Activated T-helper 2 cell treated with anti-CD3 and anti-CD28 coated beads, Interferon-gamma antibody, Interleukin-2, Interleukin-4, amounts not matched to agents 10 μg/mL and 5 μg/mL and 100 μg/mL, durations not matched to agents 14 hours and 24 hours and 36 hours (primary cell): Measurements from ENCODE around the gene PDZD2. TPM values are rescaled to one million over a fixed set of nuclear protein-coding genes. Genes with fewer than 3 reads are reported as not detected.
A peak's percentile ranks its signal among the peaks of the same experiment; 100 is the strongest.

Source experiments
- DNase-seq: peaks from one replicate; pipeline ENCODE4 v3.0.0; 2021; ENCODE audit warnings: low spot score
- H3K27ac Mint-ChIP-seq: one replicate; pipeline ENCODE4 v1.8.0; 2021; ENCODE audit warnings: mixed read lengths
- H3K27me3 Mint-ChIP-seq: one replicate; pipeline ENCODE4 v1.8.0; 2021; ENCODE audit warnings: low read depth, mixed read lengths
- H3K36me3 Mint-ChIP-seq: one replicate; pipeline ENCODE4 v1.8.0; 2021; ENCODE audit warnings: low read depth, mixed read lengths
- H3K4me1 Mint-ChIP-seq: one replicate; pipeline ENCODE4 v1.8.0; 2021; ENCODE audit warnings: low read depth, mixed read lengths
- H3K4me3 Mint-ChIP-seq: one replicate; pipeline ENCODE4 v1.8.0; 2021; ENCODE audit warnings: low read depth, mild to moderate bottlenecking, moderate library complexity, mixed read lengths
- H3K9me3 Mint-ChIP-seq: one replicate; pipeline ENCODE4 v1.8.0; 2021; ENCODE audit warnings: mixed read lengths
- intact Hi-C: fragments of 100-400 bp; cut with micrococcal nuclease; formaldehyde crosslinking; loops from one replicate; pipeline ENCODE4 v1.15.1; 2023
- total RNA-seq: library from RNA; stranded (reverse); gene quantifications from 2 replicates; pipeline ENCODE4 v1.2.3, GENCODE V29; 2022

PDZD2 gene
- total RNA-seq, 1 donor from 2014 or later = 0.25 TPM

DNA sequence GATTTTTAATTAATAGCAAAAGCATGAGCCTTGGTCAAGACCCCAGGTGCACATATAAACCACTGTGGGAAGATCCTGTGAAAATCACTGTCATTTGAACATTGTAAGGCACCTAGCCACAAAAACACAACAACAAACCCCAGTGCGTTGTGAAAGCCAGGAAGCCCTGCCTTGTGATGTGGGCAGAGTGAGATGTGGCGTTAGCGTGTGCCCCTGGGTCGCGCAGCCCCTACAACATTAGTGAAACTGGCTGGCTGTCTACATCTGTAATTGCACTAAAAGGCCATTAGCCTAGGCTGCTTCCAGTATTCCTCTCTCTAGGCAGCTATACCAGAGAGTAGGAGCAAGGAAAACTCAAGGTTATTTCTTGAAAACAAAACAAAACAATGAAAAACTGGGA, 21.1 kb upstream of the PDZD2 start:
- intact Hi-C loops = no loop called here
- DNase-seq = no peak
- Mint-ChIP-seq H3K27ac (no peak overlapping the region), H3K9me3 (no peaks in the 10 kb centered on the region), H3K4me1 (no peaks in the 10 kb centered on the region), H3K27me3 (peaks cover 15% of the 10 kb centered on the region), H3K36me3 (no peaks in the 10 kb centered on the region), H3K4me3 (no peak overlapping the region)

DNA sequence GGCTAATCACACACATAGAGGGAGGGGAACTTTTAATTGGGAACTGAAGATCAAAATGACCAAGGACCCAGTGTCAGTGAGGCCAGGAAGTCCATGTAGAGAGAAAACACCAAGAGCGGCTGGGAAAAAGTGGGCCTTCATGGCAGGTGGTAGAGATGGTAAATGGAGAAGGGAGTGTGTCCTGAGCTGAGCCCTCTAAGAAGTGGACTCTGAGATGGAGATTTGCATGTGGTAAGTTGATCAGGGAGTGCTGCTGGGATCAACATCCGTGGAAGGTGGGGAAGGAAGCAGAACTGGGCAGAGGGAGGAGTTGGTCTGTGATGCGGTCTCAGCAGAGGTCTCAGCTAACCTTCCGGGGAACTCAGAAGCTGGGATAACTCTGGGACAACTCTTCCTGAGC, 18.9 kb upstream of the PDZD2 start:
- no peaks in the 10 kb centered on the region for H3K9me3 Mint-ChIP-seq
- no peak overlapping the region for H3K4me3 Mint-ChIP-seq
- no peak overlapping the region for H3K27ac Mint-ChIP-seq
- no peaks in the 10 kb centered on the region for H3K36me3 Mint-ChIP-seq
- no peak for DNase-seq
- H3K27me3 Mint-ChIP-seq = peaks cover 15% of the 10 kb centered on the region
- H3K4me1 Mint-ChIP-seq = no peaks in the 10 kb centered on the region
- intact Hi-C loops = no loop called here

DNA sequence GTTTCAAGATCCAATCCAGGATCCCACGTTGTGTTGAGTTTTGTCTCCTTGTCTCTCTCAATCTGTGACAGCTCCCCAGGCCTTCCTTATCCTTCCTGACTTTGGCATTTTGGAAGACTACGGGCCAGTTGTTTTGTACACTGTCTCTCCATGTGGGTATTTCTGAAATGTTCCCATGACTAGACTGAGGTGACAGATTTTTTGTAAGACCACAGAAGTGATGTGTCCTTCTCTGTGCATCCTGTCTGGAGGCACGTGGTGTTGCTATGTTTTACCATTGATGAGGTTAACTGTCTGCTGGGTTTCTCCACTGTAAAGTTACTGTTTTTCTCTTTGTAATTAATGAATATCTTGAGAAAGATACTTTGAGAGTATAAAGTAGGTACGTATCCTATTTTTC, 15.7 kb upstream of the PDZD2 start:
- peaks cover 5% of the 10 kb centered on the region for H3K27me3 Mint-ChIP-seq
- H3K36me3 Mint-ChIP-seq = no peaks in the 10 kb centered on the region
- H3K4me1 Mint-ChIP-seq = no peaks in the 10 kb centered on the region
- DNase-seq = no peak
- H3K27ac Mint-ChIP-seq = no peak overlapping the region
- intact Hi-C loops = no loop called here
- H3K9me3 Mint-ChIP-seq = no peaks in the 10 kb centered on the region
- no peak overlapping the region for H3K4me3 Mint-ChIP-seq

DNA sequence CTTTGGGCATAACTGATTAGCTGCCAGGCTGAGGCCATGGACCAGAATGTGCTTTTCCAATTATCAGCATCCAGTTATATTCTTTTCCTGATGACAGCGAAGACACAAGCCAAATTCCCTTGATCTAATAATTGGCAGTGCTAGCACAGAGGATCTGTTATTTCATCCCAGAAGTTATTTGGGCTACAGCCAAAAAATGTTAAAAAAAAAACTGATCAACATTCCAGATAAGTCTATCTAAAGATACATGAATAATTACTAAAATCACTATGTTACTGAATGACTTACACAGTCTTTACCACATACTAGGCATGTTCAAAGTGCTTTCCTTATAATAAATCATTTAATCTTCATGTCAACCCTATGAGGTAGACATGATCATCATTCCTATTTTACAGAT, 13.5 kb upstream of the PDZD2 start:
- Mint-ChIP-seq H3K36me3 (no peaks in the 10 kb centered on the region), H3K27ac (no peak overlapping the region), H3K4me1 (no peaks in the 10 kb centered on the region), H3K27me3 (no peaks in the 10 kb centered on the region), H3K4me3 (no peak overlapping the region), H3K9me3 (no peaks in the 10 kb centered on the region)
- DNase-seq = no peak
- intact Hi-C loops = no loop called here

DNA sequence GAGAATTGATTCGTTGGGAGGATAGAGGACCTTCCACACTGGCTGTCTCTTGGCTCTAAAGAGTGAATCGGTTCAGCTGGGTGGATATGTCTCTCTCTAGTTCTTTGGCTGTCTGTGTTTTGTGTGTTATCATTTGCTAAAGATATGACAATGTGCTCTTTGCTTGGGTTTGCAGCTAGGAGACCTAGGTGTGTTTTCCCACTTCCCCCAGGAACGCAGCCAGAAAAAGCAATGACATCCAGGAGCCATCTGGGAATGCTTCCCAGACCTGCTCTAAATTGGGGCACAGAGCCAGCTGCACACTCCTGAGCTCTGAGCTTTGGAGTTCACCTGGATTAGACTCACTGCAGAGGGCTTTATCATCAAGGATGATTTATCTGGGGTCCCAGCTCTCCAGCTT, 12.8 kb upstream of the PDZD2 start:
- Mint-ChIP-seq H3K27me3 (peaks cover 2% of the 10 kb centered on the region), H3K9me3 (no peaks in the 10 kb centered on the region), H3K36me3 (no peaks in the 10 kb centered on the region), H3K4me3 (no peak overlapping the region), H3K4me1 (no peaks in the 10 kb centered on the region), H3K27ac (no peak overlapping the region)
- DNase-seq = no peak
- intact Hi-C loops = no loop called here

DNA sequence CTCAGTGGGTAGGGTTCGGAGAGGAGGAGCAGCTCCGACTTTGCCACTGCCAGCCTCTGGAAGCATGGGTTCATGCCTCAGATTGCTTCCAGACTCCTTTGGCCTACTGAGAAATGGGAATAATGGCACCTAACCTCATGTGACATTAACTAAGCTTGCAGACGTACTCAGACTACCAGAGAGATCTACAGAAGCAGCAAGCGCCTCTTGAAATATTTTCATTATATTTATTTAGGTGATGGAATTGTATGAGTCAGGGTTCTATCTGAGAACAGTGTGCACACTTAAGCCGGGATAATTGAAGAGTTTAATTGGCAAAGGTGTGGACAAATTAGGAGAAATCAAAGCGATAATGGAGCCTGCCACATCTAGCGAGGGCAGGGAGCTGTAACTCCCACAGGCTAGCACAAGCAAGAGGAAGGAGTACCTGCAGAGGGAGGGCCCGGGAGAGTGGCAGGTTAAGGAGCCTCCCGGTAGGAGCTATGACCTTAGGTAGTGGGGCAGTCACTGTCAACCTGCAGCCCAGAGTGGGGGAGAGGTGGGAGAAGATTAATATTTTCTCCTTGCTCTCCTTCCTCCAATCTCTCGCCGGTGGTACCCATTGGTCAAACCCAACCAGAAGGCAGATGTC, 12.2 kb upstream of the PDZD2 start:
- H3K4me3 Mint-ChIP-seq = no peak overlapping the region
- H3K36me3 Mint-ChIP-seq = no peaks in the 10 kb centered on the region
- H3K27me3 Mint-ChIP-seq = peaks cover 2% of the 10 kb centered on the region
- H3K4me1 Mint-ChIP-seq = no peaks in the 10 kb centered on the region
- H3K9me3 Mint-ChIP-seq = no peaks in the 10 kb centered on the region
- H3K27ac Mint-ChIP-seq = no peak overlapping the region
- DNase-seq = no peak
- intact Hi-C loops = no loop called here

DNA sequence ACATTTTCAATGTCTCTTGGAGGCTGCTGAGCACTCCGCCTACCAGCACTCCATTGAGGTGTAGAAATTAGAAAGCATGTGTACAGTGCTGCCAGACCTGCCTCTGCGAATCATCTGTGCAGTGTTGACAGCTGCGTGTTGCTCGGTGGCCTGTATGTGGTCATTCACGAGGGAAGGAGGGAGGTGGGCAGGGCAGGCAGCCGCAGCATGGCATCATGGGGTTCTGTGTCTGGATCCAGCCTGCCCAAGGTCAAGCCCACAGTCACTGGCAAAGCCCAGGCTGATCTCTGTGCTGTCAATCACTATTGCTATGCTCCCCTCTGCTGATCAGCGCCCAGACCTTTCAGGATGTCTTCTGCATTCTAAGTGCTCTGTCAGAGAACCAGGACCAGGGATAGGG, 8.0 kb upstream of the PDZD2 start:
- intact Hi-C loops = no loop called here
- H3K27ac Mint-ChIP-seq = no peak overlapping the region
- no peaks in the 10 kb centered on the region for H3K4me1 Mint-ChIP-seq
- H3K36me3 Mint-ChIP-seq = no peaks in the 10 kb centered on the region
- DNase-seq = no peak
- H3K4me3 Mint-ChIP-seq = no peak overlapping the region
- H3K9me3 Mint-ChIP-seq = no peaks in the 10 kb centered on the region
- H3K27me3 Mint-ChIP-seq = peaks cover 11% of the 10 kb centered on the region

DNA sequence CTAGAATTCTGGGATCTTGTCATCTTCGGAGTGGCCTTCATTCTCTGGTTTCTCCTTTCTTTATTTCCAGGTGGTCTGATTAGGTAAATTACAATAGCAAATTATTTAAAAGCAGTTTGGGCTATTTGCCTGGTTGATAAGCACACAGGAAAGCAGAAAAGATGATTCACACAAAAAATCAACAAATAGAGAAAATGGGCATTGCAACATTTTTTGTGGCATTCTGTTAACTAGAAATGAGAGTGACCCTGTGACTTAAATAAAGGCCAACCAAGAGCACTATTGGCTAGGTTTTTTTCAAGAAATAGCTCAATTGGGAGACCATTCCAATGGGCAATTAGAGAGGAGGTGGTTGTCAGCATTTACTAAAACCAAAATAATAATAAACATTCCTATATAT, 6.5 kb upstream of the PDZD2 start:
- H3K4me3 Mint-ChIP-seq = no peak overlapping the region
- intact Hi-C loops = no loop called here
- H3K36me3 Mint-ChIP-seq = no peaks in the 10 kb centered on the region
- no peak for DNase-seq
- no peaks in the 10 kb centered on the region for H3K9me3 Mint-ChIP-seq
- H3K27me3 Mint-ChIP-seq = peaks cover 24% of the 10 kb centered on the region
- no peaks in the 10 kb centered on the region for H3K4me1 Mint-ChIP-seq
- no peak overlapping the region for H3K27ac Mint-ChIP-seq

DNA sequence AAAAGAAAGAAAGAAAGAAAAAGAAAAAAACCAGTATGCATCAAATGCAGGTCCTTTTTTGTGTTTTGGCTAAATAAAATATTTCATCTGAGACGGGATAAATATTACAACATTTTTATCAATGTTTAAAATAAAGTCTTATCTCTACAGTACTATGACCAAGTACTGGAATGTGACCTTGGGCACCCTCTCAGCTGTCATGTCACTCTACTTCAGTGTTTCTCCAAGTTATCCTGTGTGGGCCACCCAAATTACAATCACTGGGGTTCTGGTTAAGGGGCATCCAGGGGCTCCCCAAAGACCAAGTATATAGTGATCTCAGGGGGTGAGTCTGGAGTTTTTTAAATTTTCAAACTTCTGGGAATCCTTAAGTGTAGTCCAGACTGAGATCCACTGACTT, 3.5 kb upstream of the PDZD2 start:
- H3K27ac Mint-ChIP-seq = no peak overlapping the region
- no peak overlapping the region for H3K4me3 Mint-ChIP-seq
- no peaks in the 10 kb centered on the region for H3K36me3 Mint-ChIP-seq
- no peaks in the 10 kb centered on the region for H3K9me3 Mint-ChIP-seq
- no peak for DNase-seq
- peaks cover 29% of the 10 kb centered on the region for H3K27me3 Mint-ChIP-seq
- peaks cover 6% of the 10 kb centered on the region for H3K4me1 Mint-ChIP-seq
- intact Hi-C loops = loop anchor here (5.0 kb wide), 2 partner anchors 53 to 103 kb away; partner anchors contain the start of genes C5orf22 and DROSHA

DNA sequence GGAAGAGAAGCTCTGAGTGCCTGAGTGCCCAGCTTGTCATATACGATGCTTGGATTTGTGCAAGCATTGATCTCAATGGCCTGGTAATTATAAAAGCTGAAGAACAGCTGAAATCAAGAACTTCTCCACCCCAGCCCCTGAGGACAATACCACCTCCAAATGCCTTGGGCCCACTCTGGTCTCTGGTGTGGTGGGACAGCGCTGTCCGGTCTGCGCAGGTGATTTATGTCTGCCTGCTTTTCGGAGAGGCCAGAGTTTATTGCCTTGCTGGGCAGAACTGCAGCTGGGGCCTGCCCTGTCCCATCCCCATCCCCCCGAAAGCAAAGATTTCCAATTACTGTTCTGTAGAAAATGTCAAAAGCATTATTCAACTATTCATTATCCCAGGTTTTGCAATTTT, 1.1 kb upstream of the PDZD2 start:
- no peaks in the 10 kb centered on the region for H3K36me3 Mint-ChIP-seq
- DNase-seq = no peak
- peaks cover 6% of the 10 kb centered on the region for H3K4me1 Mint-ChIP-seq
- intact Hi-C loops = loop anchor here (5.0 kb wide), 2 partner anchors 56 to 106 kb away; partner anchors contain the start of genes C5orf22 and DROSHA
- H3K27me3 Mint-ChIP-seq = peaks cover 23% of the 10 kb centered on the region
- no peak overlapping the region for H3K4me3 Mint-ChIP-seq
- H3K9me3 Mint-ChIP-seq = no peaks in the 10 kb centered on the region
- H3K27ac Mint-ChIP-seq = no peak overlapping the region

DNA sequence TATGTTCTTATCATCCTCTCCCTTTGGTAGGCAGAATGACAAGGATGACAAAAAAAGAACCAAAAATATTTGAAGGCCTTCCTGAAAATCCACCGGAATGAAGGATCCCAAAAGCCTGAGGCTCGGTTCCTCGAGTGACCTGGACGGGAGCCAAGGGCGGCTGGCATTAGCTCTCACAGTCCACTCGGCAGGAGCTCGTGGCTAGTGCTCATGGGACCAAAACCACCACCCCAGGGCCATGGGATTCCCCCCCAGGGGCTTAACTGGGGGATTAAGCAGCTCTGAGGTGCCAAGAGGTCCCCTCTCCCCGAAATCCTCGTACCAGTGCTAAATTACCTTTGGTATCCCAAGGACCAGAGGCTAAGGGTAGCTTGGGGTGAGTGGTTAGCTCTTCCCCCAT, 586 bp upstream of the PDZD2 start:
- H3K27ac Mint-ChIP-seq = no peak overlapping the region
- peaks cover 21% of the 10 kb centered on the region for H3K27me3 Mint-ChIP-seq
- no peaks in the 10 kb centered on the region for H3K9me3 Mint-ChIP-seq
- peaks cover 6% of the 10 kb centered on the region for H3K4me1 Mint-ChIP-seq
- intact Hi-C loops = loop anchor here (5.0 kb wide), 2 partner anchors 56 to 106 kb away; partner anchors contain the start of genes C5orf22 and DROSHA
- peak overlapping the region; percentile 84 for H3K4me3 Mint-ChIP-seq
- no peaks in the 10 kb centered on the region for H3K36me3 Mint-ChIP-seq
- DNase-seq = no peak

DNA sequence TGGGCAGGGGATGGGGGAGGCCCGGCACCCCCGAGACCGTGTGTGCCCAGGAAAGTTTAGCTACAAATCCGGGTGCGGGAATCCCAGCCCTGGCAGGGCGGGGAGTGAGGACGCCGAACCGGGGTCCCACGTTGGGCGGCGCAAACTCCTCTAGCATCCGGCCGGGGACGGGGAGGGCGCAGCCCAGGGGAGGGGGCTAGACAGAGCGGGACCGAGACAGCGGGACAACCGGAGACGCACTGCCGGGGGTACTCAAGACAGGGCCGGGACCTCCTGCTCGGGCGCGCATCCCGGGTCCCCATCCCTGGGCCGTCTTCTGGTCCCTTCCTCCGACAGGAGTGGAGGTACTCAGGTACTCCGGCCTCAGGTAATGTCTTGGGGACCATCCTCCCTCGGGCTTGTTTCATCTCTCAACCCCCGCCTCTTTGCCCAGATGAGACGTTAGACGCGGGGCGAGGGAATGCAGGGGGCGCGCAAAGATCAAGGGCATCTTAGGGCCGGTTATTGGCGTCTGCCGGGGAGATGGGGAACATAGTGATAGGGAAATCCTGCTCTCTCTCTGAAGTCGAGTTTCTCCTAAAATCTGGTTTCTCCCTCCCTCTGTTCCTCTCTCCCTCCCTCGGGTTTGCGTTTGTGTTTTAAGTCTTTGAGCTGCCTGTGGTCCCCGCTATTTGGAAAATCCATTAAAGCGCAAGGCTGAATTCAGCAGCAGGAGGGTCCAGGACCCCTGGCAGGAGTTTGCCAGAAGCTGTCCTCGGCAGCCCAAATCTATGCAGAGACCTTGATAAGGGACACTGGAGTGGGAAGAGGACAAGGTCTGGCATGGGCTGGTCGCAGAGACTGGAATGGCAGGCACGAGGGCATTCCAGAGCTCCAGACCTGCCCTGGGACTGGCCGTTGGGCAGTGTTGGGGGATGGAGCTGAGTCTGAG, 815 bp downstream of the PDZD2 start:
- intact Hi-C loops = loop anchor here (5.0 kb wide), 2 partner anchors 57 to 107 kb away; partner anchors contain the start of genes C5orf22 and DROSHA
- Mint-ChIP-seq H3K36me3 (no peaks in the 10 kb centered on the region), H3K27ac (no peak overlapping the region), H3K27me3 (peaks cover 21% of the 10 kb centered on the region), H3K9me3 (no peaks in the 10 kb centered on the region), H3K4me3 (peak overlapping the region; percentile 50), H3K4me1 (peaks cover 6% of the 10 kb centered on the region)
- no peak for DNase-seq

DNA sequence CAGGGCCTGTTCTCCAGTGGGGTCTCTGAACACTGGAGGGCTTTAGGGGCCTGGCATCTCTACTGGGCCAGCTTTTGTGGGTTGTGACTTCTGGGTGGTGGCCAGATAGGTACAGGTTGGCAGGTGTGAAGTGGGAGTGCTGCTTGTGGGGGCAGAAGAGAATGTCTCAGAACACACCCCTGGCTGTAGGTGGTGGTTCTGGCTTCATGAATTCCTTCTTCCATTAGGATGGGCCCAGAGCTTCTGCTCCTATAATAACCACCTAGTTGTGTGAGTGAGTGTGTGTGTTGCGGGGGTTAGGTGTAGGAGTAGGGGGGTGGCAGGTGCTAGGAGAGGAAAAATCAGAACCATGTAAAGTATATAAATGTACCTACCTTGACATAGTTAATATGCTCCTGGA, 1.6 kb downstream of the PDZD2 start:
- Mint-ChIP-seq H3K27me3 (peaks cover 23% of the 10 kb centered on the region), H3K9me3 (no peaks in the 10 kb centered on the region), H3K36me3 (no peaks in the 10 kb centered on the region), H3K4me1 (peaks cover 6% of the 10 kb centered on the region), H3K27ac (no peak overlapping the region), H3K4me3 (no peak overlapping the region)
- intact Hi-C loops = no loop called here
- DNase-seq = no peak
